GM21528 (cell line): ENCODE results near the gene PSEN1.

Experiments
- ATAC-seq: cut with Tn5 transposase; IDR thresholded peaks from one replicate; pipeline ENCODE4 v1.9.1; 2021; ENCODE audit warnings: mild to moderate bottlenecking, moderate library complexity; ENCODE audit not compliant: unreplicated experiment, low FRiP score

PSEN1 gene

DNA sequence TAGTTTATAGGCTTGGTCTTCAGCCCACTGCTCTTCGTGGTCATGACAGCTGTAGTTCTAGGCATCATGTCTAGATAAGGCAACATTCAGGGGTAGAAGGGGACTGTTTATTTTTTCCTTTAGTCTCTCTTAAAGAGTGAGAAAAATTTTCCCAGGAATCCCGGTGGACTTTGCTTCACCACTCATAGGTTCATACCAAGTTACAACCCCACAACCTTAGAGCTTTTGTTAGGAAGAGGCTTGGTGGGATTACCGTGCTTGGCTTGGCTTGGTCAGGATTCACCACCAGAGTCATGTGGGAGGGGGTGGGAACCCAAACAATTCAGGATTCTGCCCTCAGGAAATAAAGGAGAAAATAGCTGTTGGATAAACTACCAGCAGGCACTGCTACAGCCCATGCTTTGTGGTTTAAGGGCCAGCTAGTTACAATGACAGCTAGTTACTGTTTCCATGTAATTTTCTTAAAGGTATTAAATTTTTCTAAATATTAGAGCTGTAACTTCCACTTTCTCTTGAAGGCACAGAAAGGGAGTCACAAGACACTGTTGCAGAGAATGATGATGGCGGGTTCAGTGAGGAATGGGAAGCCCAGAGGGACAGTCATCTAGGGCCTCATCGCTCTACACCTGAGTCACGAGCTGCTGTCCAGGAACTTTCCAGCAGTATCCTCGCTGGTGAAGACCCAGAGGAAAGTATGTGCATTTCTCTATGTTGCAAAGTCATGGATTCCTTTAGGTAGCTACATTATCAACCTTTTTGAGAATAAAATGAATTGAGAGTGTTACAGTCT lies 75.1 kb downstream of the PSEN1 start:
- ATAC-seq, result no peak

DNA sequence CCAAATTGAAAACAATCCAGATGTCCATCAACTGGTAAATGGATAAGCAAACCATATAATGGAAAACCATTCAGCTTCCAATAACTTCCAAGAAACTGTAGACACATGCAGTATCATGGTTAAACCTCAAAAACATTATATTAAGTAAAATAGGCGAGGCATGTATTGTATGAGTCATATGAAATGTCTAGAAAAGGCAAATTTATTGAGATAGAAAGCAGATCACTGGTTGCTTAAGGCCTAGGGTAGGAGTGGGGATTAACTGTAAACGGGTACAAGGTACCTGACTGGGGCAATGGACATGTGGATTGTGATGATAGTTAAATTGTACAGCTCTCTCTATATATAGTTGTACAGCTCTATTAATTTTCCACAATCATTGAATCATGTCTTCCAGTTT lies 79.7 kb downstream of the PSEN1 start:
- no peak for ATAC-seq

DNA sequence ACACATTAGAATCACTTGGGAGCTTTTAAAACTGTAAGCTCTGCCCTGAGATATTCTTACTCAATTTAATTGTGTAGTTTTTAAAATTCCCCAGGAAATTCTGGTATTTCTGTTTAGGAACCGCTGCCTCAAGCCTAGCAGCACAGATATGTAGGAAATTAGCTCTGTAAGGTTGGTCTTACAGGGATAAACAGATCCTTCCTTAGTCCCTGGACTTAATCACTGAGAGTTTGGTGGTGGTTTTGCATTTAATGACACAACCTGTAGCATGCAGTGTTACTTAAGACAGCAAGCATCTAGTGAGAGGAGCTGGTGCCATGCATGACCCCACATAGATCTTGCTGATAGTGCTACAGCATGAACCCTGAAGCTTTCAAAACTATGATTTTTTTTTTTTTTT lies 81.1 kb downstream of the PSEN1 start:
- no peak for ATAC-seq

DNA sequence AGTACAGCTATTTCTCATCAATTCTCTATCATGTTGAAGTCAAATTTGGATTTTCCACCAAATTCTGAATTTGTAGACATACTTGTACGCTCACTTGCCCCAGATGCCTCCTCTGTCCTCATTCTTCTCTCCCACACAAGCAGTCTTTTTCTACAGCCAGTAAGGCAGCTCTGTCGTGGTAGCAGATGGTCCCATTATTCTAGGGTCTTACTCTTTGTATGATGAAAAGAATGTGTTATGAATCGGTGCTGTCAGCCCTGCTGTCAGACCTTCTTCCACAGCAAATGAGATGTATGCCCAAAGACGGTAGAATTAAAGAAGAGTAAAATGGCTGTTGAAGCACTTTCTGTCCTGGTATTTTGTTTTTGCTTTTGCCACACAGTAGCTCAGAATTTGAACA lies 83.8 kb downstream of the PSEN1 start:
- ATAC-seq, result no peak

DNA sequence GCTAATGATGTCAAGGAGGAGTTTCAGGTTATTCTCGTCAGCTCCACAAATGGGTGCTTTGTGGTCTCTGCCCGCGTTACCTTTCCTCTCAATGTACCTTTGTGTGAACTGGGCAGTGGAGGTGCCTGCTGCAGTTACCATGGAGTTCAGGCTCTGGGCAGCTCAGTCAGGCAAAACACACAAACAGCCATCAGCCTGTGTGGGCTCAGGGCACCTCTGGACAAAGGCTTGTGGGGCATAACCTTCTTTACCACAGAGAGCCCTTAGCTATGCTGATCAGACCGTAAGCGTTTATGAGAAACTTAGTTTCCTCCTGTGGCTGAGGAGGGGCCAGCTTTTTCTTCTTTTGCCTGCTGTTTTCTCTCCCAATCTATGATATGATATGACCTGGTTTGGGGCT lies 84.3 kb downstream of the PSEN1 start:
- ATAC-seq, result no peak

DNA sequence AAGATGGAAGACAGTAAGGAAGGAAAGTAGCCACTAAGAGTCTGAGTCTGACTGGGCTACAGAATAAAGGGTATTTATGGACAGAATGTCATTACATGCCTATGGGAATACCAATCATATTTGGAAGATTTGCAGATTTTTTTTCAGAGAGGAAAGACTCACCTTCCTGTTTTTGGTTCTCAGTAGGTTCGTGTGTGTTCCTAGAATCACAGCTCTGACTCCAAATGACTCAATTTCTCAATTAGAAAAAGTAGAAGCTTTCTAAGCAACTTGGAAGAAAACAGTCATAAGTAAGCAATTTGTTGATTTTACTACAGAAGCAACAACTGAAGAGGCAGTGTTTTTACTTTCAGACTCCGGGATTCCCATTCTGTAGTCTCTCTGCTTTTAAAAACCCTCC lies 85.6 kb downstream of the PSEN1 start:
- ATAC-seq, result no peak

DNA sequence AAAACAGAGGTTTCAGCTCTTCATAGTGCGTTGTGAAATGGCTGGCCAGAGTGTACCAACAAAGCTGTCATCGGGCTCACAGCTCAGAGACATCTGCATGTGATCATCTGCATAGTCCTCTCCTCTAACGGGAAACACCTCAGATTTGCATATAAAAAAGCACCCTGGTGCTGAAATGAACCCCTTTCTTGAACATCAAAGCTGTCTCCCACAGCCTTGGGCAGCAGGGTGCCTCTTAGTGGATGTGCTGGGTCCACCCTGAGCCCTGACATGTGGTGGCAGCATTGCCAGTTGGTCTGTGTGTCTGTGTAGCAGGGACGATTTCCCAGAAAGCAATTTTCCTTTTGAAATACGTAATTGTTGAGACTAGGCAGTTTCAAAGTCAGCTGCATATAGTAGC lies 86.7 kb downstream of the PSEN1 start:
- no peak for ATAC-seq

DNA sequence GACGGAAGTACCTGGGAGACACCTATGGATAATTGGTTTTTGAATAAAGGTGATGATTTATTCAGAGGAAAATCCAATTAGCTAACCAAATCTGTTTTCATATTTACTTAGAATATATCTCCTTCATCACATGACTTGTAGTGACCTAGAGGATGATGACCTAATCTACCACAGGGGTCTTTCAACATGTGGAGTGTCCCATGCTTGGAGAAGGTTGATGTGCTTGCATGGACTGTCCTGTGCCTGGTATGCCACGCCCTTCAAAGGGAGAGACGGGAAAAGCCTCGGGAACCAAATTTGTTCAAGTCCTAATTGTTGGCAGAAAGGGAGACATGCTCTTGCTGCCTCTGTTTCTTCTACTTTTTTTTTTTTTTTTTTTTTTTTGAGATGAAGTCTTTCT lies 89.2 kb downstream of the PSEN1 start:
- no peak for ATAC-seq

DNA sequence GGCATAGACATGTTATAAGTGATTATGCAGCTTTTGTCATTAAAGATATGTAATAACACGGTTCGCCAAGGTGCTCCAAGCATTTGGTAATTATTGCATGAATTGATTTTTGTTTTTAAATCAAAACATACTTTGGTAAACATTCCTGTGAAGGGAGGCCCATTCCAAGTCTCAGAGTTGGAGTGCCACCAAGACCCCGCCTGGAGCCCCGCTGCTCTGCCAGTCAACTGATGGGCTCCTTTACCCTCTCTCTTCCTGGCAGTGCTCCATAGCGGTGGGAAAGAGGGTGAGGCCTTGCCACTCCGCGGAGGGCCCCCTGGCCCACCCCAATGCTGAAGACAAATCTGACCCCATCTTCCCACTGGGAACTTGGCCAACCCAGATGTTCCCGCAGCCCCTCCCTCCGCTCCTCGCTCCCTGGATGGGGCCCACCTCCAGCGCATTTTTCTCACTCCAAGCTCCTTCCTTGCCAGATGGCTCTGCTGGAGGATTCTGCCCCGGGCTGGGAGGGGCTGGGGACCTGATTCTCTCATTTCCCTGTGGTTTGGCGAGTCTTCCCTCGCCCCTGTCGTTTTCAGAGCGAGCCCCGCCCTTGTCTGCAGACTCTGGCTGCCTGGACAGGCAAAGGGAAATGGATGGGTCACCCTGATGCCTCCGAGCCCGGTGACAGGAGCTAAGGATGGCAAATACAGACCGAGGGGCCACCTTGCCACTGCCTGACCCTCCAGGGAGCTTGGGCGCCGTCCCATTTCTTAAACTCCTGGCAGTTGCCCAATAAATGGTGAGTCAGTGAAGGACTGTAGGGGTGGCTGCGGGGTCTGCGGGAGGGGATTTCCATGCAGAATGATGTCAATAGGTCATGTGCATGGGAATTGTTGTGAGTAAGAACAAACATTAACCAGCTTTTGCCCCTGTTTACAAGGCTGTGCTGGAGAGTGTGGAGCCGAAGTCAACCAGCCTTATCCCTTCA lies 91.8 kb downstream of the PSEN1 start:
- no peak for ATAC-seq

DNA sequence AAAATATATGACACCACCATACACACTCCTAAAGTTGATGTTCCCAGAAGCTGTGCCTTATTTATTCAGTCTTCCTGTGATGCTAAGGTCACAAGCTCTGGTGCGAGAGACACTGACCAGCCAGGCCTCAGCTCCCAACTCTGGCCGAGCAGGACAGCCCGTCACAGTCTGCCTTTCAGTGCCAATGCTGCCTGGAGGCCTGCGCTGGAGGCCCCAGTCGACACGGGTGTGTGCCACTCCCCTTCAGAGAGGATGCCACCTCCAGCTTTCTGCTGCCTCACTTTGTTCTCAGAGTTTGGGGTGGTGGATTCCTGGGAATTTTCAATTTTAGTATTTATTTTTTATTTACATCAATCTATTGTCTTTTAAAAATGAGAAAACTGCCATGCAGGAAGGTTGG lies 93.7 kb downstream of the PSEN1 start:
- ATAC-seq, result no peak

DNA sequence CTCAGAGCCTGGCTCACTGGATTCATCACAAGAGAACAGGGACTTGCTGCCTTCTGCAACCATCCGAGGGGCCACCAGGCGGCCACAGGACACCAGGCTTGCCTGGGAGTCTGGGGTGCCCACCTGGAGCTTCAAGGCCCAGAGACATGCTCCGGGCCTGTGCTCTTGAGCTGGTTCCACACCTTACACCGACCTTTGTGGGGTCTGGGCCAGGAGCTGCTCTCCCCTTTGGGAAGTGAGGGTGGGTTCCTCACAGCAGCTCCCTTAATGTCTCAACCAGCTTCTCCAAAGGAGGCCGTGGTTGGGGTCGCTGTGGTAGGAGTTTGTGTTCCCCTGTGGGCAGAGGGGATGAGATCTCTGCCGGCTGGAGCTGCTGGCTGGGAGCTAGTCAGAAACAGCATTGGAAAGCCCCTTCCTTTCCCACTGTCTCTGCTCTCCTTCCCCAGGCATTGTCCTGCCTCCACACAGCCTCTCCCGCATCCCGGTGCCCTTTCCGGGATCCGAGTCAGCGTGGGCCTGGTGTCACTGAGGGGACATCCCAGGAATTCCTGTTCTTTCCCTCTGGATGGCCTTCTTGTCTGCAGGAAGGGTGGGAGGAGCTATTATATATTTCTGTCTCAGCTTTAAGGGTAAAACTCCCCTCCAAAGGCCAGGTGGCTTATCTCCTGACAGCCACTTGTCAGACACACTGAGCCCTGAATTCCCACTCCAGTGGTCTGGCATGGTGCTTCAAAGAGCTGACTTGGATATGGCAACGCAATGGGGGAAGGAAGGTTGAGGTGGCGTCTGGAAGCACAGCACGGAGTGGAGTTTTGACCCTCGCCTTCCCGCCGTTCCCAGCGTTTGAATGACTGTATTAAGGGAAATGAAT lies 95.9 kb downstream of the PSEN1 start:
- ATAC-seq, result no peak

DNA sequence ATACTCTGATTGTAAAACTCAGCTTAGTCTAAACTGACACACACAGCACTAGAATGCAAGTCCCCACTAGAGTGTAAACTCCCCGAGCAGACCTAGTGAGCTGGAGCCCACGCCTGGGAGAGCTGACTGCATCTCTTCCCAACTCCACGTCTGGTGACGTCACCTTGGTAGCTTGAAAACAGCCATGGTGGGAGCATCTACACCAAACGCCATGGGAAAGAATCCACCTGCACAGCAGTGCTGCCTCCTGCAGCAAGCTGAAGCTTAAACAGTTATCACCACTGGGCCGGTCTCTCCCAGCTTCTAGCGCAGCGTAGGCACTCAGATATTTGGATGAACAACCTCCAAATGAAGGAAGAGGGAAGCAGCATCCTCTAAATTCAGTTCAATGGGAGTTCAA lies 96.7 kb downstream of the PSEN1 start:
- no peak for ATAC-seq

DNA sequence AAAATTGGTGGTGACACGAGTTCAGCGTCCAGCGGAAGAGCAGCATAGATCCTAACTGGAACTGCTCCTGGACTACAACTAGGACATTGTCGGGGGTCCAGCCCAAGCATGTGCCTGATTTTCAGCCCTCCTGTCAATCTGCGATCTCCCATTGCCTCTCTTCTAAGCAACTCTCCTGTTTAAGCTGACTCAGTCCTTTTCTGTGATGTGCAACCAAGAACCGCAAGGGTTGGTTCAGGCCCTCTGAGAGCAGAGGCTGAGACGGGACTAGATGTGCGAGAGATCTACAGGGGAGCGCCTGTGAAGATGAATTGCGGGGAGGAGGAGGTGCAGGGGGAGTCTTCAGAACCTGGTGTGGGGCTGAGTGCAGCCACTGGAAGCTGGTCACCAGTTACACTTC lies 97.3 kb downstream of the PSEN1 start:
- no peak for ATAC-seq

DNA sequence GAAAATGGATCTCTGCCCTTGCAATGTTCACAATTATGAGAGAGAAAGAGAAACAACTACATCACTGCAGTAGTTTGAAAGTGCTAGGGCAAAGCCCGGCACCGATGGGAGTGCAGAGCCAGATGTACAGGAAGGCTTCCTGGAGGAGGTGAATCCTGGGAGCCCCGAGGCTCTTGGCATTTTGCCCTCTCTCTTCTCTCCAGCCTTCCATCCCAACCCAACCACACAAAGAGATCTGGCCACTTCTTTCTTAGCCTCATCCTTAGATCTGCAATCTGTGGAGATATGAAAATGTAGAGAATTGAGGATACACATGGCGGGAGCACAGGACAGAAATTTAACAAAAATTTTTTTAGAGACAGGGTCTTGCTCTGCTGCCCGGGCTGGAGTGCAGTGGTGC lies 97.7 kb downstream of the PSEN1 start:
- ATAC-seq, result no peak

DNA sequence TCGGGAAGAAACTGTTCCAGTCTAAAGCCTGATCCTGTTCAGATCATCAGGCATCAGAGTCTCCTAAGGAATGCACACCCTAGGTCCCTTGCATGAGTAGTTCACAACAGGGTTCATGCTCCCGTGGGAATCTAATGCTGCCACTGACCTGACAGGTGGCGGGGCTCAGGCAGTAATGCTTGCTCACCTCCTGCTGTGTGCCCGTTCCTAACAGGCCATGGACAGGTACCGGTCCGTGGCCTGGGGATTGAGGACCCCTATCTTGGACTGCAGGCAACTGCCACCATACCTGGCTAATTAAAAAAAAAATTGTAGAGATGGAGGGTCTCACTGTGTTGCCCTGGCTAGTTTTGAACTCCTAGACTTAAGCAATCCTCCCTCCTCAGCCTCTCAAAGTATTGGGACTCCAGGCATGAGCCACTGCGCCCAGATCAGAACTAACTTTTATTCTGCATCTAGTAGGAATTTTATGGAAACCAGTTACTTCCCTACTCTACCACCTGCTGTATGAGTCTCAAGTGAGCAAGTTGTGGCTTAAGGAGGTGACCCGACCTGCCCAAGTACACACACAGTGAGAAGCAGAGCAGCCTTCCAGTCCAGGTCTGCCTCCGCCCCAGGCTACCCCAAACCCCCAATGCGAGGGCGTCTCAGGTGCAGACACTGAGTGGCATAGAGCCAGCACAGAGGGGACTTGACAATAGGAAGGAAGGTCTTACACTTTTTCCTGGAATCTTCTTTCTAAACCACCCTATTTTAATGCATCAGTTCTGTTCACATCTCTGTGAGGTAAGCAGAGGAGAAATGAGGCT lies 98.5 kb downstream of the PSEN1 start:
- no peak for ATAC-seq

DNA sequence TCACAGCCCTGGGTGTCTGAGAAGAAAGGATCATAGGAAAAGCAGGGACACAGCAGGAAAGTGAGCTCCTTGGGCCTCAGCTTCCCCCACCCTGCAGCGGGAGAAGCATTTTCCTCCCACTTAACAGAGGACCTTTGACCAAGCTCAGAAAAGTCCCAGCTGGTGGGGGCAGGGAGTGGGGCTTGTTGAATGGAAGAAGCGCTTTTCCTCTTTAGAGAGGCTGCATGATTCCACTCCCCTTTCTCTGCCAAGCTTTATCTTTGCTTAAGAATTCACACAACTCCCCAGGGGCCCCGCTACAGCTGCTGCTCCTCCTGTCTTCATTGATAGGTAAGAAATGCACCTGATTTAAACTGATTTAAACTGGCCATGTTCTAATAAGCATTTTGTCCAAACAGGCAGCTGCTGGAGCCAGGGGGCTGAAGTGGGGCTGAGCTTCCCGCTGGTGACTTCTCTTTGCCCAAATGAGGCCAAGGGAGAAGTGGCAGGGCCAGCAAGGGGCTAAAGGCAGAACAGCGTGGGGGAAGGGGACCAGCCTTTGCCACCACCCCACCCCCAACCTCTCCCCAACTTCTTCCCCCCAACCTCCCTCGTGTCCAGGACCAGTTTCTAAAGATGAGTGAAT lies 99.3 kb downstream of the PSEN1 start:
- ATAC-seq, result no peak

DNA sequence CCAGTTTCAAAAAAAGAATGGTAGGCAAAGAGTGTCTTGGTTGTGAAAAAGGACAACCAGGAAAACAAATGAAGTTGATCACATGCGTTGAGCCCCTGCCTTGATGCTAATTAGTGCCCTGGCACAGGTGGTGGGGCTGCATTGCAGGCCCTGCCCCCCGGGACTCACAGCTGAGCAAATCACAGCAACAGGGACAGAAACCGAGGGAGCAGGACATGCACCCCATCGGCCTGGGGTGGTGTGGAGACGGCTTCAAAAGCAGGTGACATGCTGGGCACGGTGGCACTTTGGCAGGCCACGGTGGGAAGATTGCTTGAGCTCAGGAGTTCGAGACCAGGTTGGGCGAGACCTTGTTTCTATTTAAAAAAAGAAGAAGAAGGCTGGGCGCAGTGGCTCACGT lies 99.8 kb downstream of the PSEN1 start:
- no peak for ATAC-seq

DNA sequence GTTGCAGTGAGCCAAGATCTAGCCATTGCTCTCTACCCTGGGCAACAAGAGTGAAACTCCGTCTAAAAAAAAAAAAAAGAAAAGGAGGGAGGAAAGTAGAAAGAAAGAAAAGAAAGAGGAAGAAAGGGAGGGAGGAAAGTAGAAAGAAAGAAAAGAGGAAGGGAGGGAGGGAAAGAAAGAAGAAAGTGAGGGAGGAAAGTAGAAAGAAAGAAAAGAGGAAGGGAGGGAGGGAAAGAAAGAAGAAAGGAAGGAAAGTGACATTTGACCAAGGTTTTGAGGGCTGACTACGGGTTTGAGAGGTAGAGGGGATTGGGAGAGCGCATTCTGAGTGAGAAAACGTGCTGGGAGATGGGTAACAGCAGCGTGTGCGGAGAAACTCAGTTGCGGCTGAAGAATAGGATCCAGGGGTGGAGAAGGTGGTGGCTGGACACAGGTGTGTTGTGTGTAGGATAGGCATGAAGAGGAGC lies 100.5 kb downstream of the PSEN1 start:
- no peak for ATAC-seq

DNA sequence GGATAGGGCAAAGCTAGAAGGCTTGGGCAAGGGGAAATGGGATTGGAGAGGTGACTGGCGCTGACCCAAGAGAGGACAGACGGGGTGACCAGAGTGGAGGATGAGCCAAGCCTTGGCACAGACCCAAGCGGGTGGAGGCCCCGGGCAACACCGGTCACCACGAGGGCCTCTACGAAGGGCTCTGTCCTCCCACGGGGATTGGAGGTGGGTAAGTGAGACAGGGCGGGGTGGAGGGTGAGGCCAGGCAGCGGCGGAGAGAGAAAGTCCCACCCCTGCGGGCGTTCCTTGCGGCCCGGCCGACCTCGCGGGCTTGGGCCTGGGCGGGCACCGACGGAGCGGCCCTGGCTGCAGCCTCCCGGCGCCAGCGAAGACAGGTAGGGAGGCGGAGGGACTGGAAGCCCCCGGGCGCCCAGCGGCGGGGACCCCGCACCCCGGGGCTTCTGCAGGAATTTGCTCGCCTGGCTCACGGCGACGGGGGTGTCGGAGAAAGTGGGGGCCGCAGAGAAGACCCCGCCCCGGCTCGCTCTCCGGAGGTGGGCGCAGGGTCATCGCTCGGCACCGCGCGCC lies 101.0 kb downstream of the PSEN1 start, which contains the start of gene PAPLN:
Gene PAPLN (plus strand): TSS at position 288 of the 567 bp plus-strand sequence. CDS start 2,273 bp downstream, outside the sequence.
- ATAC-seq, result no peak
